Endothelial cell (in vitro differentiated cells): ENCODE measurements around the gene COX5B. TPM values are rescaled to one million over a fixed set of nuclear protein-coding genes. Genes with fewer than 3 reads are reported as not detected.
"Not testable (repeated sequence)": the region's sequence is repeated elsewhere in the genome, so short reads cannot be mapped to it uniquely, and the experiment has no call there.

ENCODE experiments used
- DNase-seq: peaks from one replicate; pipeline ENCODE4 v3.0.0; 2021; ENCODE audit warnings: low spot score
- H3K27ac Mint-ChIP-seq: one replicate; pipeline ENCODE4 v1.8.0; 2021; ENCODE audit warnings: mixed read lengths, inconsistent platforms; ENCODE audit not compliant: unreplicated experiment
- H3K27me3 Mint-ChIP-seq: one replicate; pipeline ENCODE4 v1.8.0; 2021; ENCODE audit warnings: mild to moderate bottlenecking, moderate library complexity, mixed read lengths, inconsistent platforms; ENCODE audit not compliant: unreplicated experiment
- H3K36me3 Mint-ChIP-seq: one replicate; pipeline ENCODE4 v1.8.0; 2021; ENCODE audit warnings: mild to moderate bottlenecking, low read depth, mixed read lengths, inconsistent platforms; ENCODE audit not compliant: unreplicated experiment
- H3K4me1 Mint-ChIP-seq: one replicate; pipeline ENCODE4 v1.8.0; 2021; ENCODE audit warnings: mild to moderate bottlenecking, mixed read lengths, inconsistent platforms; ENCODE audit not compliant: unreplicated experiment
- H3K4me3 Mint-ChIP-seq: one replicate; pipeline ENCODE4 v1.8.0; 2021; ENCODE audit warnings: mild to moderate bottlenecking, mixed read lengths, inconsistent platforms; ENCODE audit not compliant: unreplicated experiment
- H3K9me3 Mint-ChIP-seq: one replicate; pipeline ENCODE4 v1.8.0; 2021; ENCODE audit warnings: mixed read lengths, inconsistent platforms; ENCODE audit not compliant: unreplicated experiment
- total RNA-seq: library from RNA; stranded (reverse); fragmentation: NEBNext Ultra II Directional; extraction: Animal tissue kit (Norgen Biotek cat#: 25700); gene quantifications from one replicate; pipeline ENCODE4 v1.2.1, GENCODE V29; 2021; ENCODE audit not compliant: unreplicated experiment
- TF ChIP-seq, protein P1 (sequence below): fragments of 200-600 bp; sonication (generic); IDR thresholded peaks from one replicate; pipeline ENCODE4 v1.5.0; 2021; ENCODE audit warnings: antibody characterized with exemption; ENCODE audit not compliant: unreplicated experiment

The COX5B gene
- total RNA-seq, 1 donor from 2014 or later, result 191 TPM

- TF ChIP-seq, protein P1, sequence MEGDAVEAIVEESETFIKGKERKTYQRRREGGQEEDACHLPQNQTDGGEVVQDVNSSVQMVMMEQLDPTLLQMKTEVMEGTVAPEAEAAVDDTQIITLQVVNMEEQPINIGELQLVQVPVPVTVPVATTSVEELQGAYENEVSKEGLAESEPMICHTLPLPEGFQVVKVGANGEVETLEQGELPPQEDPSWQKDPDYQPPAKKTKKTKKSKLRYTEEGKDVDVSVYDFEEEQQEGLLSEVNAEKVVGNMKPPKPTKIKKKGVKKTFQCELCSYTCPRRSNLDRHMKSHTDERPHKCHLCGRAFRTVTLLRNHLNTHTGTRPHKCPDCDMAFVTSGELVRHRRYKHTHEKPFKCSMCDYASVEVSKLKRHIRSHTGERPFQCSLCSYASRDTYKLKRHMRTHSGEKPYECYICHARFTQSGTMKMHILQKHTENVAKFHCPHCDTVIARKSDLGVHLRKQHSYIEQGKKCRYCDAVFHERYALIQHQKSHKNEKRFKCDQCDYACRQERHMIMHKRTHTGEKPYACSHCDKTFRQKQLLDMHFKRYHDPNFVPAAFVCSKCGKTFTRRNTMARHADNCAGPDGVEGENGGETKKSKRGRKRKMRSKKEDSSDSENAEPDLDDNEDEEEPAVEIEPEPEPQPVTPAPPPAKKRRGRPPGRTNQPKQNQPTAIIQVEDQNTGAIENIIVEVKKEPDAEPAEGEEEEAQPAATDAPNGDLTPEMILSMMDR, result no peak
- H3K36me3 Mint-ChIP-seq, result peaks cover 4% of the 10 kb centered on the region
- peaks cover 13% of the 10 kb centered on the region for H3K4me1 Mint-ChIP-seq
- H3K27ac Mint-ChIP-seq, result no peak overlapping the region
- DNase-seq, result no peak
- no peaks in the 10 kb centered on the region for H3K9me3 Mint-ChIP-seq
- no peak overlapping the region for H3K4me3 Mint-ChIP-seq
- H3K27me3 Mint-ChIP-seq, result no peaks in the 10 kb centered on the region
Measured at GRCh38 chr2:97678298-97678697, 32.4 kb downstream of the COX5B start.

DNA sequence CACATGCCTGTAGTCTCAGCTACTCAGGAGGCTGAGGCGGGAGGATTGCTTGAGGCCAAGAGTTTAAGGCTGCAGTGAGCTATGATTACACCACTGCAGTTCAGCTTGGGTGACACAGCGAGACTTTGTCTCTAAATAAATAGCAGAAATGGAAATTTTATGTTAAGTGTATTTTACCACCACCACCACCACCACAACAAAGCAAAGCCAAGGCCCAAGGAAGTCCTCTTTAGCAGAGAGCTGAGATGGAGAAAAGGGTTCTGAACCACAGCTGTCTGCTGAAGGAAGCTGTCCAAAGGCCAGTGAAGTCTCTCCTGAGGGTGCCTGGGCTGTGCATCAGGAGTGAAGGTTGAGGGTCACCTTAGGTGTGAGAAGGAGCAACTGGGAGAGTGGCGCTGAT, 41.4 kb downstream of the COX5B start:
- H3K9me3 Mint-ChIP-seq, DNase-seq, H3K36me3 Mint-ChIP-seq, H3K27me3 Mint-ChIP-seq, H3K4me1 Mint-ChIP-seq, H3K4me3 Mint-ChIP-seq, H3K27ac Mint-ChIP-seq: not testable (repeated sequence)

GRCh38 chr2:97688062-97688827, 42.4 kb downstream of the COX5B start:
- no peaks in the 10 kb centered on the region for H3K9me3 Mint-ChIP-seq
- no peaks in the 10 kb centered on the region for H3K4me1 Mint-ChIP-seq
- TF ChIP-seq, protein P1, result no peak
- no peak for DNase-seq
- no peaks in the 10 kb centered on the region for H3K36me3 Mint-ChIP-seq
- no peak overlapping the region for H3K4me3 Mint-ChIP-seq
- H3K27ac Mint-ChIP-seq, result no peak overlapping the region
- no peaks in the 10 kb centered on the region for H3K27me3 Mint-ChIP-seq

GRCh38 chr2:97691166-97691565, 45.3 kb downstream of the COX5B start:
- H3K4me1 Mint-ChIP-seq, result no peaks in the 10 kb centered on the region
- no peak overlapping the region for H3K27ac Mint-ChIP-seq
- H3K9me3 Mint-ChIP-seq, result no peaks in the 10 kb centered on the region
- H3K36me3 Mint-ChIP-seq, result no peaks in the 10 kb centered on the region
- no peaks in the 10 kb centered on the region for H3K27me3 Mint-ChIP-seq
- no peak overlapping the region for H3K4me3 Mint-ChIP-seq
- TF ChIP-seq, protein P1, result no peak
- DNase-seq, result no peak

- H3K9me3 Mint-ChIP-seq, result no peaks in the 10 kb centered on the region
- H3K4me3 Mint-ChIP-seq, result no peak overlapping the region
- H3K27me3 Mint-ChIP-seq, result no peaks in the 10 kb centered on the region
- TF ChIP-seq, protein P1, result no peak
- H3K4me1 Mint-ChIP-seq, result no peaks in the 10 kb centered on the region
- no peak overlapping the region for H3K27ac Mint-ChIP-seq
- H3K36me3 Mint-ChIP-seq, result no peaks in the 10 kb centered on the region
- DNase-seq, result no peak
Measured at GRCh38 chr2:97693476-97693875, 47.6 kb downstream of the COX5B start.
